Stimulated activated CD8-positive, alpha-beta memory T cell treated with anti-CD3 and anti-CD28 coated beads, Interleukin-15, amount 100 ng/mL, for 24 hours (primary cell): ENCODE measurements around the gene ERFL.
"Not testable (repeated sequence)": the region's sequence is repeated elsewhere in the genome, so short reads cannot be mapped to it uniquely, and the experiment has no call there.

ENCODE experiments used
- DNase-seq: peaks from one replicate; pipeline ENCODE4 v3.0.0-alpha.2; 2020; ENCODE audit warnings: low read depth

Gene ERFL

GRCh38 chr19:41926763-41927496 lies 1.3 kb downstream of the ERFL start:
- no peak for DNase-seq

DNA sequence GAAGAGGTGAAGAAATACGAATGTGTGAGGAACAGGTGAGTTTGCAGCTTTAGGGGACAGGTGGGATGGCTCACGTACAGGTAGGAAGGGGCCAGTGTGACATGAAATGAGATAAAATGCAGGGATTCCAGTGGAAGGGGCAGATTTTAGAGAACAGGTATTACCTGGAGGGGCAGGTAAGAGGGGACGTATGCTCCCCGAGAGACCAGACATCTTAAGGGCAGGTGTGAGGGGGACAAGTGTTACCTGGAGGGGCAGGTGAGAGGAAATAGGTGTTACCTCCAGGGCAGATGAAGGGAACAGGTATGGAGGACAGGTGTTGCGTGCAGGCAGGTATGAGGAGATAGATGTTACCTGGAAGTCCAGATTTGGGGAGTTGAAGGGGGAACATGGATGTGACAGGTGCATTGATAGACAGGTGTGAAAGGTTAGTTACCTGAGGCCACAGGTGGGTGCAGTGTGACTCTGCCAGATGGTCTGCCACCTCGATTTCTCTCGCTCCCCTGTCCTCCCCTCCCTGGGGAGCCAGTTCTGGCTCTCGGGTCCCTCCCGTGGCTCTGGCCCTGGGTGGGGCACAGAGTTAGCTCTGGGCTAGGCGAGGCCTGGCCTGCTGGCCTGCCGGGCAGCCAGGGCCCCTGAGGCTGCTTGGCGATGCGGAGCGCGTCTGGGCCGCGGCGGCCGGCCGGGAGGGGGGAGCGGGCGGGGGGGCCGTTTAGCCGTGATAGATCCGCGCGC lies 2.1 kb downstream of the ERFL start:
- DNase-seq, result no peak

- DNase-seq, result no peak
Observed at GRCh38 chr19:41925208-41926003, 2.8 kb downstream of the ERFL start.

GRCh38 chr19:41924151-41925145 lies 3.8 kb downstream of the ERFL start:
- DNase-seq, result no peak

DNA sequence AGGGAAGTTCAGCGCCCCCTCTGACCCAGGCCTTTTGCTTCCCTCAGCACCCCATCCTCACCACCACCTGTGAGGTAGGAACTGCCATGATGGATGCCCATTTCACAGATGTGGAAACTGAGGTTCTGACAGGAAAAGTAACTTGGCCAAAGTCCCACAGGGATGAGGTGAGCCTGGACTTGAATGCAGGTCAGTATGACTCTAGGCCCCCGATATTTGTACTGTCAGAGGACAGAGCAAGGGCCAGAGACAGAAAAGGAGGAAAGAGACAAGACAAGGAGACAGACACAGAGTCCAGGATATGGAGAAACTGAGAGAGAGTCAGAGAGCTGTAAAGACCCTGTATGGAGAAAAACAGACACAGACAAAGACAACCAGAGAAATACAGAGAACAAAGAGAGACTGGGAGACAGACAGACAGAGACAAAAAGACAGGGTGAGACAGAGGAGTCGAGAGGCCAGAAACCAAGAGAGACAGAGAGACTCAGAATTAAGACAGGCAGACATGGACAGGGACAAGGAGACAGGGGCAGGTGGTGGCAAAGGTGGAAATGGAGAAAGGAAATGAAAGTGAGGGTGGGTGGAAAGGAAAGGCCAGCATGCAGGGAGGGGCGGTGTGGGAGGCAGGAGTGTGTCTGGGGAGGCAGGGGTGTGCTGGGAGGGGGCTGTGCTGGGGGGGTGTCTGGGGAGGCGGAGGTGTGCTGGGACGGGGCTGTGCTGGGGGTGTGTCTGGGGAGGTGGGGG lies 5.0 kb downstream of the ERFL start:
- DNase-seq, result no peak

DNA sequence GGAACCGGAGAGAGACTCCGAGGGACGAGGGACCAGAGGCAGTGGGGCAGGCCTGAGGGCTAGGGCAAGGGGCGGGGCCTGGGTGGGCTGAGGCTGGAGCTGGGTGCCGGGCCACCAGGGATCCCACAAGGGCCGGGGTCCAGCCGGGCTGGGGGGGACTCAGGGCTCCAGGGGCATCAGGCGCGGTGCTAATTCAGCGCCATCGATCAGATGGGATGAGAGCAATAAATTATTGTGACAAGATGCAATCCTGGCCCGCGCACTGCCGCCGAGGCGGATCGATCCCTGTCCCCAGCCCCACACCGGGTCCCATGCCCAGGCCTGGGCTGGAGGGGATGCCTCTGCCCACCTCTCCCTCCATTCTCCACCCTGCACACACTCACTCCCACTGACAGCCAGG lies 5.7 kb downstream of the ERFL start:
- DNase-seq, result no peak

DNA sequence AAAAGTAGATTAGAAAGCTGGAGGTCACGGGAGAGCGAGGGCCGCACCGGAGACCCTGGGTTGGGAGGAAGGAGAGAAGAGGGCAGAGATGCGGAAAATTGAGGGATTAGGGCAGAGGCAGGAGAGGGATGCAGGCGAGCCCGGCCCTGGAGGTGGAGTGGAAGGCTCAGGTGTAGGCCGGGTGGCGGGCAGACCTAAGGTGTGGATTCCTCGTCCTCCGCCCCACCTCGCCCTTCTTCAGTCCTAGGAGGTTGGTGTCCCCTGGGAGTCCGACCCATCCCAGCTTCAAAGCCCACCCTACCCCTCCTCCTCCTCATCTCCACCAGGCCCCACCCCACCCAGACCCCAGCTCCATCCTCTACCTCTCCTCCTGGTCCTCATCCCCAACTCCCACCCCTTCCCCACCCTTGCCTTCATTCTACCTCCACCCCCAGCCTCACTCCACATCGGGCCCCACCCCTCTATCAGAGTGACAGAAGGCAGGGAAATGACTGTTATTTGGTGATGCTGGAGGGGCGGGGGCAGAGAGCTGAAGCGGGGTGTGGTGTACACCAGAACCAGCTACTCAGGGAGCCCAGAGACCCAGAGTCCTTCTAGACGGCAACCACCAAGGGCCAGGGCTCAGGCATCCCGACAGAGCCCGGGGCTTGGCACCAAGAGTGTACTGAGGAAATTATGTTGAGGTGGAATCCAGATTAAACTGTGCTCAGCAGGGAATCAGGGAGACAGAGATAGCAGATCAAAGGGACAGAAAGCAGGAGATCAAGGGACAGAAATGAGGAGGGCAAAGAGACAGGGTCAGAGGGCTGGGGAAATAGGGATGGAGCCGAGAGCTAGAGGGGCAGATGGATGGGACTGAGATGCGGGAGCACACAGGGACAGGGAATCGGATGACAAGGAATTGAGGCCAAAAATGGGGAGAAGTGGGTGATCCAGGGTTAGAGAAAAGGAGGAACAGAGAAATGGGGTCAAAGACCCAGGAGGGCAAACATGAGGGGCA lies 6.4 kb downstream of the ERFL start:
- DNase-seq, result no peak

DNA sequence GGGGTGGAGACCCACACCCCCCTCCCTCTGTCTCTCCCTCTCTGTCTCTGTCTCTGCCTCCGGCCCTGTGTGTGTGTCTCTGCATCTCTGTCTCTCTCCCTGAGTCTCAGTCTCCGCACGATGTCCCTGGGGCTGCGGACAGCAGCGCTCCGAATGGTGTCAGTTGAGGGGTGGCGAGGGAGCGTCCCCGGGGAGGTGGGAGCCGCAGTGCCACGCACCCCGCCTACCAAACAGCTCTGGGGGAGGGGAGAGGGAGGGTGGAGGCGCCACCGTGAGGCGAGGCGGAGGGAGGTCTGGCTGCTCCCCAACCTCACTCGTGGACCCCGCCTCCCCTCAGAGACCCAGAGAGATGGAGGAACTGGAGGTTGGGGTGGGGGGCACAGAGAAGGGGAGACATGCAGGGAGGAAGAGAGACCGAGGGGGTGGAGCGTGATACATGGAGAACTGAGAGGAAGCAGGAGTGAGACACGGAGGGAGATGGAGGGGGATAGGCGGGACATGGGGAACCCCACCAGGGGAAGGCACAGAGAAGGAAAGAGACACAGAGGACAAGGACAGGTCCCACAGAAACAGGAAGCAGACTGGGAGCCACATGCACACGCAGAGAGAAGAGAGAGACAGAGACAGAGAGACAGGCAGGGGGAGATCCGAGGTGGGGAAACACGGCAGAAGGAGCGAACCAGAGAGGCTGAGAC lies 7.2 kb downstream of the ERFL start:
- DNase-seq, result no peak

GRCh38 chr19:41919948-41920712 lies 8.1 kb downstream of the ERFL start:
- no peak for DNase-seq

- DNase-seq, result no peak
Observed at GRCh38 chr19:41918653-41919244, 9.5 kb downstream of the ERFL start.

GRCh38 chr19:41918095-41918494 lies 10.2 kb downstream of the ERFL start:
- DNase-seq, result no peak

DNA sequence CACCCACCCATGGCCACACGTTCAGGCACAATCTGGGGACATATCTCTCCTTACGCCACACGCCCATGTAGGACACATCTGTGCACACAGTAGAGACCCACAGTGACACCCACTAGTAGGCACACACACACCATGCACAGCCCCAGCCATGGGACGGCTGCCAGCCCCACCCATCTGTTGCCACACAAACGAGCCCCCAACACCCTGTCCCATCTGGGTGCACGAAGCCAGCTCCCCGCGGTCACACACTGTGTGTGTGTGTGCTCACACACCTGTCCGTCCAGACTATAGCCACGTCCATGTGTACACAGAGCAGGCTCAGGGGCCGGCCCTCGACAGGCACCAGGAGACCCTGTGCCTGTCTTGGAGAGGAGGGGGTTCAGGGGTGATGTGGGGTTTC lies 10.6 kb downstream of the ERFL start:
- DNase-seq, result no peak

GRCh38 chr19:41915776-41916414 lies 12.4 kb downstream of the ERFL start:
- no peak for DNase-seq

GRCh38 chr19:41915021-41915775 lies 13.1 kb downstream of the ERFL start:
- no peak for DNase-seq

DNA sequence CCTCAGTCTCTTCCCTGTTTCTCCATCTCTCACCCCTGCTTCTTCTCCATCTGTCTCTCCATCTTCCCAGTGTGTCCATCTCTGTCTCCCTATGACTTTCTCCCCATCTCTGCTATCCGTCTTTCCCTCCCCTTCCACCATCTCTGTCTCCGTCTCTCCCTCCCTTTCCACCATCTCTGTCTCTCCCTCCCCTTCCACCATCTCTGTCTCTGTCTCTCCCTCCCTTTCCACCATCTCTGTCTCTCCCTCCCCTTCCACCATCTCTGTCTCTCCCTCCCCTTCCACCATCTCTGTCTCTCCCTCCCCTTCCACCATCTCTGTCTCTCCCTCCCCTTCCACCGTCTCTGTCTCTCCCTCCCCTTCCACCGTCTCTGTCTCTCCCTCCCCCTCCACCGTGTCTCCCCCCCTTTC lies 13.8 kb downstream of the ERFL start:
- not testable (repeated sequence) for DNase-seq
